GM19238 (cell line): ENCODE results near the gene ETV3.
"Not testable (repeated sequence)": the region's sequence is repeated elsewhere in the genome, so short reads cannot be mapped to it uniquely, and the experiment has no call there.

Experiments
- DNase-seq: peaks from one replicate; pipeline ENCODE4 v3.0.0; 2011; ENCODE audit warnings: low spot score; ENCODE audit not compliant: insufficient read length

The ETV3 gene

GRCh38 chr1:157138220-157139051, at the start of gene ETV3:
ETV3 (minus strand) TSS chr1:157138395; CDS start chr1:157136352, 2,043 bp downstream.
- peak; percentile 85 for DNase-seq

DNA sequence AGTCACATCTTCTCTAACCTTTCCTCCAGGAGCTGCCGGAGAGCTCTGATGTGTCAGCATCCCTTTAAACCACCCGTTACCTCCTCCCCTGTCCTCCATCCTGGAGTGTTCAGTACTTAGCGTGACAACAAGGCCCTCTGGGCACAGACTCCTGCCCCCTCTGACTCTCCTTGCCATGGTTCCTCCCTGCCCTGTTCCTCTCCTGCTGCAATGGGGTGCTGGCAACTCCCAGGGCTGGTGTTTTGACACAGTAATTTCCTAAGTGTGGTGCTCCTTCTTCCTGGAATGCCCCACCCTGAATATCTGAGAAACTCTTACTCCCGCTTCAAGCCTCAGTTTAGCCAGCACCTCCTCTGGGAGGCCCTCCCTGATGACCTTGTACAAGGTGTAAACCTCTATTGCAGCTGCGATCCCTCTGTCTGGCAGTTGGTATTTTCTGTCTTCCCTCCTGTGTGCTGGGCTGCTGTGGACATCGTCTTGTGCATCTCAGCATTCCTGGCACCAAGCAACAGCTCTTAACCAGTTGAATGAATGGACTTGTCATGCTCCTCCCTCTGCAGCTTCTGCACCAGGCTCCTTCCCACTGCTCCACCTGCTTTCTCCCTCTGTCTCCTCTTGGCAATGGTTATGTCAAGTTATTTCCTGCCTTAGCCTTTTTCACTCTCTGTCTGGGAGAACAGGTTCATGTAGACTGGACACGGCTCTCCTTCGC, 48.2 kb upstream of the ETV3 start:
- no peak for DNase-seq

GRCh38 chr1:157183870-157184269, 45.7 kb upstream of the ETV3 start:
- no peak for DNase-seq

DNA sequence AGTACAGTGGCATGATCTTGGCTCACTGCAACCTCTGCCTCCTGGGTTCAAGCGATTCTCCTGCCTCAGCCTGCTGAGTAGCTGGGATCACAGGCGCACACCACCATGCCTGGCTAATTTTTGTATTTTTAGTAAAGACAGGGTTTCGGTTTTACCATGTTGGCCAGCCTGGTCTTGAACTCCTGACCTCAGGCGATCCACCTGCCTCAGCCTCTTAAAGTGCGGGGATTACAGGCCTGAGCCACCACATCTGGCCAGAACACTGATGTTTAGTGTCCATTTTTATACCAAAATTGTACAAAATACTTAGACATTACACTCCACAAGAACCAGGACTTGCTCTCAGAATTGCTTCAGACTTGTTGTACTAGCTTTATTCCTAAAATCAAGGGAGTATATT, 44.2 kb upstream of the ETV3 start:
- not testable (repeated sequence) for DNase-seq

DNA sequence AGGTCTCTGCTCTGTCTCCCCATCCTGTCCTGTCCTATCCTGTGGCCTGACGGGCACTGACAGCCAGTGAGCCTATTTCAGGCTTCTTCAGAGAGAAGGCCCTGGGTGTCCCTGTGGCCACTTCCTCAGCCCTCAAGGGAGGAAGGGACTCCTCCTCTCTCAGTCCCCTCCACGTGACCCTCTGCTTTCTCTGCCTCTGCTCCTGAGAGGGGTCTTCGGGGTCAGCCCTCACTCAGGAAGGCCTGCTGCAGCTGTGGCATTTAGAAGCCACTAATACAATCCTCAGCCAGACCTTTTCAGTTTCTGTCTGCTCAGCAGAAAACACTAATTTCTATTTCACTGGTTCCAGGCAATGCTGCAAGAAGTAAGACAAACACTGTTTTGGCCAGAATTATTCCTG, 43.6 kb upstream of the ETV3 start:
- no peak for DNase-seq

DNA sequence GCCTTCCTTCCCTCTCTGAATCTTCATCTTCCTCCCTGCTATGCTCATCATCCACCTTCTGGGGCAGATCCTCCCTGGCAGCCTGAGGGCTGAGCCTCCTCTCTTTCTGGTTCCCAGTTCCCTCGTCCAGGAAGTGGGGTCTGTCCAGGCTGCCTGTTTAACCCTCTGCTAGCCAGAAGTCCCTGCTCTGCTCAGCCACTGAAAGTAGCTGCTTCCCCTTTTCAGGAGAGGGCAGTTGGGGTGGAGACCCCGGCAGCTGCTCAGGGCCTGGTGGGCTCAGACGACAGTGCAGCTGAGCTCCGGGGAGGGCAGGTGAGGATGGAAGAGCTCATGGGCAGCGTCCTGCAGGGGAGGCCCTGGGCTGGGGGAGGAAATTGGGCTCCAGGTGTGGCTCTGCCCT, 43.1 kb upstream of the ETV3 start:
- DNase-seq, result peak; percentile 27

DNA sequence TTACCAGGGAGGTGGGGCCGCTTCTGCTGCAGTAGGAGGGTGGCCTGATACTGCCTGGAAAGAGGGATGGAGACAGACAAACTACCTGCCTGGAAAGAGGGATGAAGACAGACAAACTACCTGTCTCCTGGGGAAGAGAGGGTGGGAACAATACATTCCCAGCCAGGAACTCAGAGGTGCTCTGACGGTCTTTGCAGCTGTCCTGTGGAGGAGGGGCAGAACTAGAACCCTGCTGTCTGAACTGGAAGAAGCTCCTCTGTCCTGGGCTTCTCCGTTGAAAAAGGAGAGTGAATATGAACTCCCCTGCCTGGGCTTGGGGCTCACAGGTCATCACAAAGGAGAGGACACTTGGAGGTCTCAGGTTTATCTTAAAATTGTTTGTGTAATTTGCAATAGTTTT, 40.3 kb upstream of the ETV3 start:
- DNase-seq, result no peak

- DNase-seq, result no peak
Measured at GRCh38 chr1:157177733-157178394, 39.7 kb upstream of the ETV3 start.

GRCh38 chr1:157176591-157177121, 38.5 kb upstream of the ETV3 start:
- DNase-seq, result no peak

GRCh38 chr1:157176016-157176415, 37.8 kb upstream of the ETV3 start:
- DNase-seq, result no peak

GRCh38 chr1:157173900-157174410, 35.8 kb upstream of the ETV3 start:
- no peak for DNase-seq

GRCh38 chr1:157173241-157173640, 35.0 kb upstream of the ETV3 start:
- not testable (repeated sequence) for DNase-seq

- DNase-seq, result not testable (repeated sequence)
Measured at GRCh38 chr1:157172591-157172990, 34.4 kb upstream of the ETV3 start.

DNA sequence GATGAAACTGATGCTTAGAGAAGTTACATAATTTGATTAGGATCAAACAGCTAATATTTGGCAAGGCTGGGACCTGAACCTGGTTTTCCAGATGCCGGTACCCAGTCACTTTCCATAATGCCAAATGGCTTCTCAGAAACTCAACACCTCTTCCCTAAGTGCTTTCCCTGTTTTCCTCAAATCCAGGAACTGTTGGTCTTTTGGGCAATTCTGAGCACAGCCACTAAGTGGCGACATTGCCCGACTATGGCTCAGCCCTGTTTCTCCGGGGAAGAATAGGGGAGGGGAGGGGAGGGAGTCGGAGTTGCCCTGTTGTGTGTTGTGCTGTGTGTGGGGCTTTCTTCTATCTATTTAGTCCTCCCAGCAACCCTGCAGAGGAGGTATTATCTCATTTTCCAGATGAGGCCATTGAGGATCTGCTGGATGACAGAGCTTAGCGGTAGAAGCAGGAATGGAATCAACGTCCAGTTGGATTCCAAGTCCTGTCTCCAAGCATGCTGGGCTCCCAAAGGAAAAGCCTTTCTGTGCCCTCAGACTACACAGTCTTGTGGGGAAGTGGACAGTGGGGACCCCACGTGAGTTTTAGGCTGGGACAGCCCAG, 33.8 kb upstream of the ETV3 start:
- not testable (repeated sequence) for DNase-seq

GRCh38 chr1:157170677-157171515, 32.7 kb upstream of the ETV3 start:
- no peak for DNase-seq

DNA sequence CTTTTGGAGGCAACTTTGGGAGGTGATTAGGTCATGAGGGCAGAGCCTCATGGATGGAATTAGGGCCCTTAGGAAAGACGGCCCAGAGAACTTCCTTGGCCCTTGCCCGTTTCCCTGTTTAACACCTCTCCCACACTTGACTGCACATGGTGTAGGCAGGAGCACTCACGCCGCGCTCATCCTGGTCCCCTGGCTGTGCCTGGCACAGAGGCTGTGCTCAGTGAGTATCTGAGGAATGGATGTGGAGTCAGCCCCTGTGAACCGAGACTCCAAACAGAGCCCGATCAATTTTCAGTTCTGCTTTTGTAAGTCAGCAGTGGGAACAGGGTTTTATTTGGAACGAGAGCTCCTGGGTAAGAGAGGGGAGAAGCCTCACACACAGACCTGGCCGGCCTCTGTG, 29.8 kb upstream of the ETV3 start:
- DNase-seq, result no peak

GRCh38 chr1:157167437-157167836, 29.2 kb upstream of the ETV3 start:
- DNase-seq, result no peak

- DNase-seq, result no peak
Measured at GRCh38 chr1:157166590-157166989, 28.4 kb upstream of the ETV3 start.

GRCh38 chr1:157163273-157164127, 25.3 kb upstream of the ETV3 start:
- DNase-seq, result peak; percentile 50
